ENCODE measurements around the gene MEIOB.
"Not testable (repeated sequence)": the region's sequence is repeated elsewhere in the genome, so short reads cannot be mapped to it uniquely, and the experiment has no call there.

MEIOB gene, protein sequence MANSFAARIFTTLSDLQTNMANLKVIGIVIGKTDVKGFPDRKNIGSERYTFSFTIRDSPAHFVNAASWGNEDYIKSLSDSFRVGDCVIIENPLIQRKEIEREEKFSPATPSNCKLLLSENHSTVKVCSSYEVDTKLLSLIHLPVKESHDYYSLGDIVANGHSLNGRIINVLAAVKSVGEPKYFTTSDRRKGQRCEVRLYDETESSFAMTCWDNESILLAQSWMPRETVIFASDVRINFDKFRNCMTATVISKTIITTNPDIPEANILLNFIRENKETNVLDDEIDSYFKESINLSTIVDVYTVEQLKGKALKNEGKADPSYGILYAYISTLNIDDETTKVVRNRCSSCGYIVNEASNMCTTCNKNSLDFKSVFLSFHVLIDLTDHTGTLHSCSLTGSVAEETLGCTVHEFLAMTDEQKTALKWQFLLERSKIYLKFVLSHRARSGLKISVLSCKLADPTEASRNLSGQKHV

DNA sequence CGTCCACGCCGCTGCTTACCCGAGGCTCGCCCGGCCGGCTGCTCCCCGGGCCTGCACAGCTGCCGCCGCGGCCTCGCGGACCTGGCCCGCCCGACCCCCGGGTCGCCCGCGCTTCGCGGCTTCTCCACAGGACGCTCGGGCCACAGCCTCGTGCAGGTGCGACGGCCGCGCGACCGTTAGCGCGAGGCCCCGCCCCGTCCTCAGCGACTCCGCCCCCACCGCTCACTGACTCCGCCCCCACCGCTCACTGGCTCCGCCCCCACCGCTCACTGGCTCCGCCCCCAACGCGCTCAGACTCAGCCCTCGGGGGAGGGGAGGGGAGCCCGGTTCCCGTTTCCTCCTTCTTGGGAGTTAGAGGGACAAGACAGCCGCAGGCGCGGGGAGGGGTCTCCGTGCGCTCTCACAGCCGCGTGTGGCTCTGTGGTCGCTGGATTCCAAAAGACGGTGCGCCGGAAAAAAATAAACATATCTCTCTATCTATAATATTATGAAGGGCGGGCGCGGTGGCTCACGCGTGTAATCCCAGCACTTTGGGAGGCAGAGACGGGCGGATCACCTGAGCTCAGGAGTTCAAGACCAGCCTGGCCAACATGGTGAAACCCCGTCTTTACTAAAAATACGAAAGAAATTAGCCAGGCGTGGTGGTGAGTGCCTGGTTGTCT is at the start of gene MEIOB:
TSS of gene MEIOB (minus strand) at position 191 of the 662 bp plus-strand sequence. CDS start 3,989 bp downstream, outside the sequence.
- no peak for DNase-seq (ENCODE audit: low read depth)

GRCh38 chr16:1920727-1921171 is 48.8 kb upstream of the MEIOB start:
- no peak for DNase-seq (ENCODE audit: low read depth)

GRCh38 chr16:1920122-1920521 is 48.2 kb upstream of the MEIOB start:
- DNase-seq (ENCODE audit: low read depth), result not testable (repeated sequence)

DNA sequence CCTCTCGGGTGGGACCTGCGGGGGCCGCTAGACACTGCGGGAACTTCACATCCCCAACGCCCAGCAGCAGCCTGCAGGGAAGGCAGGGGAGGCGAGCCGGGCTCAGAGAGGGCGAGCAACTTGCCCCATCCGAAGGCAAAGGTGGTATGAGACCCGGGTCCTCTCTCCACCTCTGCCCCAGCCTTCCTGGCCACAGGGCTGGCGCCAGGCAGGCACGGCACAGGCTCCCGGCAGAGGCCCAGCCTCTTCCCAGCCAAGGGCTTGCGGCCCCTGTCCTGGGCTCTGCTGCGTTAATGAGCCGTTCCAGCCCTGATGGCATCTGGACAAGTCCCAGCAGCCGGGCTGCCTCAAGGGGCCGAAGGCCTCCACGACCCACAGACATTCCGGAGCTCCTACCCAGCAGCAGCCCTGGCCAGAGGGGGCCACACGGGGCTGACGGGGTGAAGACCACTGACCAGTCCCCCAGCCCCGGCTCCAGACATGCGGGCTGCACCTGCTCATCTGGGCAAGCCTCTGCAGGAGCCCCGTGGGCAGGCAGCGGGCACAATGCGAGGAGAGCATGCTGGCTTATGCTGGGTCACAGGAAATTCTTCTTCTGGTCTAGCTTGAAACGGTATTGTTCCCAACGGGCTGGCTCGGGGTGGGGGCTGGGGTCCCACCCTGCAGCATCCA is 47.5 kb upstream of the MEIOB start:
- DNase-seq (ENCODE audit: low read depth), result no peak

DNA sequence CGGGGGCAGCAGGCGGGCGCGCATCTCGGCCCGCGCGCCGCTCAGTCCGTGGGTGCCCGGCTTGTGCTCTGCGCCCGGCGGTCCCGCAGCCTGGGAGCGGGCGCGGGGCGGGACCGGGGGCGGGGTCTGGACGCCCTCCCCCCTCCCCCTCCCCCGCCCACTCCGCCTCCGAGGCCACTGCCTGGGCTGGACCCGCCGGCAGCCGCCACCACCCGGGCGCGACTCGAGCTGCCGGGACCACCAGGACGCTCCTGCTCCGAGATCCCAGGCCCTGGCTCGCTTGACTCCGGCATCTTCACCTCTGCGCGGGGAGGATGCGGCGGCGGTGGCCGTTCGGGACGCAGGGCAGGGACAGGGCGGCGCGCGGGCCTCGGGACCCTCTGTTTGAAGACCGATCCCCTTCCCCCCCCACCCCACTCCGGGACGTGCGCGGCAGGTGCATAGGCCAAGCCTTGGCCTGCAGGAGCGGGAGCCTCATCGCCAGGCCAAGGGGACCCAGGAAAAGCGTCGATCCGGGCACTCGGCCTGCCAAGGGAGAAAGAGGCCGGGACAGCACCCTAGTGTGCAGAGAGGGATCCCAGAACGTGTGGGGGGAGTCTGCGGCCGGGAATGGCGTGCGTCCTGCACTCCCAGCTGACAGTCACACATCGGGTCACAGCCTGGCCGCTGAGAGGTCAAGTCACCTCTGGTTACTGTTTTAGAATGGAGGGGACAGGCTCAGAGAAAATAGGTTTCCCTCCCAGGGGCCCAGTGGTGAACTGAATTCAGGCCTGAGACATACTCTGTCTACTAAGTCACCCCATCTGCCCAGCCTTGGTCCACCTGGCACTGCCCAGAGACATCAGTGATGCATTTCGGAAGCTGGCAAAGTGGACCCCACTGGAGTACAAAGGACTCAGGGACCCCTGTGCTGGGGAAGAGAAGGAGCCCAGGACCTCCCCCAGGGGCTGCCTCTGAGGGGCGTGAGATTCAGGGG is 46.7 kb upstream of the MEIOB start, which contains the start of gene HS3ST6:
TSS of gene HS3ST6 (minus strand) at position 65 of the 976 bp plus-strand sequence. CDS start 92 bp downstream, outside the sequence.
- no peak for DNase-seq (ENCODE audit: low read depth)

DNA sequence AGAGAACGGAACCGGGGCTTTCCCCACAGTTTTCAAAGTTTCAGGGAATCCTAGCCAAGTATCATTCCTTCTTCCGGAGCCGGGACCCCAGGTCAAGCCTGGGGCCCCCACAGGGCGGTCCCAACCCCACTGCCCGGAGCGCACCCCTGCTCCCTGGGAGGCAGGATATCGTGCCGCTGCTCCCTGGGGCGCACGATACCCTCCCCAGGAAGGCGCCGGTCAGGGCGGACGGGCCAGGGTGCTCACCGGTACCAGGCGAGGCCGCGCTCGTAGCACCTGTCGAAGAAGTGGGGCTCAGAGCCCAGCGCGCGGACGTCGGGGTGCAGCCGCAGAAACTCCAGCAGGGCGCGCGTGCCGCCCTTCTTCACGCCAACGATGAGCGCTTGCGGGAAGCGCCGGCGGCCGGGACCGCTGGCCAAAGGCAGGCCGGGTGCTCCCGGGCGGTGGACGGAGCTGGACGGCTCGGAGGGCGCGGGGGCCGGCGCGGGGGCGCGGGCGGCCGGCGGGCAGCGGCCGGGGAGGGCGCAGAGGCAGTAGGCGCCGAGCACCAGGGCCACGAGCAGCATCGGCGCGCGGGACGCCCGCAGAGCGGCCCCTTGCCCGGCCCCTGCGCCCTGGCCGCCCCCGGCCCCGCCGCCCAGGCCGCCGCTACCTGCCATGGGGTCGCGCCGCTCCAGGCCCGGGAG is 45.8 kb upstream of the MEIOB start:
- no peak for DNase-seq (ENCODE audit: low read depth)

DNA sequence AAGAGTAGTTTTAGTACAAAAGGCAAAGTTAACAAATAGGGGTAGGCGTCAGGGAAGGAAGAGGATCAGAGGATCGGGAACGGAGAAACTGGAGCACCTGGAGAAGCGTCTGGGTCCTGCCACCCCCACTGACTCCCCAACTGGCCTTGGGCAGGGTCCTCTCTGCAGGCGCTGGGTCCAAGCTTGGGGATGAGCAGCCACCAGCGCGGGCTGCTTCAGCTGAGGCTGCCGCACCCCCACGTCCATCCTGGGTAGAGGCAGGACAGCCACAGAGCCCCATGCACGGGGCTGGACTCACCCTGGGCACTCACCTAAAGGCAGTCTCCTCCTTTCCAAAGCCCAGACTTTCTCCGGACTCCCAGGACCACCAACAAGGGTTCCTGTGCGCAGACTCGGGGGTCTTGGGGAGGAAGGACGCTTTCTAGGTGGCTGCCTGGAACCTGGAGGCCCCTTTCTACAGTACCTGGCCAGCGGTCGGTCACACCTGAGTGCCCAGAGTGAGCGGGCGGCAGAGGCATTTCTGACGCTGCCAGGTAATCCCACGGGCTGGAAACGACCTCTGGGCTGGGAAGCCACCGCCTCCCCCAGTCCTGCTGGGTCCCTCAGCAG is 45.2 kb upstream of the MEIOB start:
- no peak for DNase-seq (ENCODE audit: low read depth)

DNA sequence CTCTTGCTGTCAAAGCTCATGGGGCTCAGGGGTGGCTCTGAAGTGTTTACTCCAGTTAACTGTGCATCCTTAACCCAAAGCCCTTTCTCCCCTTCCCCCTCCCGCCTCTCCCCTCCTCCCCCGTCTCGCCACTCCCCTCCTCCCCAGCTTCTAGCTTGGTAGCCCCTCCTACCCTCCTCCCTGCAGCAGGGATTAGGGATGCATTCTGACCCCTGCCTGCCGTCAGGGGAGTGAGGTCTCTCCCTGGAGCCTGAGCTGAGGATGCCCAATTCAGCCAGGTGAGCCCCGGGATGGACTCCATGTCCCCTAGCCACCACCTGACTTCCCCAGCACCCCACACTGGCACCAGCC is 44.7 kb upstream of the MEIOB start:
- no peak for DNase-seq (ENCODE audit: low read depth)

DNA sequence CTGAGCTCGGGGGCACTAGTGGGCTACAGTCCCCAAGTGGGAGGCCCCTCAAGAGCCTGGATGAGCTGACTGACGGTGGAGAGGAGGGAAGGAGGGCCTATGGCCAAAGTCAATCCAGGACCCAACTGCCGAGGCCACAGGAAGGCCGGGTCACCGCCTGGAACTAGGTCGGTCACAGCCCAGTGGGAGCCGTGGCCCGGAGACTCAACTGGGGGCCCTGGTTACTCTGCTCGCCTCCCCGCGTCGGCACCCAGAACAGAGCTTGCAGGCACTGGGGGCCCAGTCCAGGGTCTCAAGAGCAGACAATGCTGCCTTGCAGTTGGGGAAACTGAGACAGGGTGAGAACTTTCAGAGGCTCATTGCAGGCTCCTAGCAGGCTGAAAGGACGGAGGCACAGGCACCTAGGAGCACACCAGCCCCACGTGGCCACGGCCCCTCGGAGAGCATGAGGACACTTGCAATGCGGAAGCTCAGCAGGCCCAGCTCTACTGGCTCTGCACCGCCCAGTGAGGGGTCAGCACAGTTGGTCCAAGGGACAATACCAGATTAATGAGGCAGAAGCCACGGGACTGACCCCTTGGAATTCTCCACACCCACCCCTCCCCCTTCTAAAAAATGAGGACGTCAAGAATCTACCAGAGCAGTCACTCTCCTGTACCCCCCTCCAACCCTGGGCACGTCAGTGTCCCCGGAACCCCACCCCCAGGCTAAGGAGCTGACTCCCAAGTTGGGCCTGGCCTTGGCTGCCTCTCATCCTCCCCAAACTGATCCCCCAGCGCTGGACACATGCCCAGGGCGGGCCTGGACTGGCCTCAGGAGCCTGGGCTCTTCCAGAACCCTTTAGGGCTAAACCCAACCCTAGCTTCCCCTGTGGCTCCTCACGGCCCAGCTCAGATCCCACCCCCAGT is 44.0 kb upstream of the MEIOB start:
- no peak for DNase-seq (ENCODE audit: low read depth)

DNA sequence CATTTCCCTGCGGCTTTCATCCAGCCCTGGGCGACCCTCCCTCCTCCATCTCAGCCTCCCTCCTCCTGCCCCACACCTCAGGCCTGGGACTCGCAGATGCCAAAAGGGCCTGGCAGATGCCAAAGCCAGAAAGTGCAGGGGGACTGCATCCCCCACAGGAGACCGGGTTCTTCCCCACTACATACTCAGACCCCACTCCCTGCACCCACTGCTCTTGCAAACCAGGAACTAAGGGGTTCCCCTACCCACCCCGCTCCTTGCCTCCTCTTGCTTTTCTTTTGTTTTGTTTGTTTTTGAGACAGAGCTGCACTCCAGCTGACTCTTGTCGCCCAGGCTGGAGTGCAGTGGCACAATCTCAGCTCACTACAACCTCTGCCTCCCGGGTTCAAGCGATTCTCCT is 43.0 kb upstream of the MEIOB start:
- no peak for DNase-seq (ENCODE audit: low read depth)

- no peak for DNase-seq (ENCODE audit: low read depth)
These were observed 42.2 kb upstream of the MEIOB start for GRCh38 chr16:1914084-1914608.

GRCh38 chr16:1913327-1914083 is 41.5 kb upstream of the MEIOB start:
- DNase-seq (ENCODE audit: low read depth), result no peak

DNA sequence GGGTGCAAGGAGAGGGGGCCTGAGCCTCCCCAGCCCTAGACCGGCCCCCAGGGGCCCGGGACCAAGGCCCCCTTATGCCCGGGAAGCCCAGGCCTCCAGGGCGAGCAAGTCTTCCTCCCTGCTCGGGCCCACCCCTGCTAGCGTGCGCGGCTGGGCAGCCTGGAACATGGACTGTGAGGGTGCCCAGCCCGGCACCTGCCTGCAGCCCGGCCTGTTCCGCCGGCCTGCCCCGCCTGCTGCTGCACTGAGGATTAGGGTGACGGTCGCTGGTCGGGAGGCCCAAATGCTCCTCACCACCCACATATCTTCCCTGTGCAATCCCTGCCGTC is 40.2 kb upstream of the MEIOB start:
- no peak for DNase-seq (ENCODE audit: low read depth)

GRCh38 chr16:1911467-1912214 is 39.7 kb upstream of the MEIOB start:
- no peak for DNase-seq (ENCODE audit: low read depth)

DNA sequence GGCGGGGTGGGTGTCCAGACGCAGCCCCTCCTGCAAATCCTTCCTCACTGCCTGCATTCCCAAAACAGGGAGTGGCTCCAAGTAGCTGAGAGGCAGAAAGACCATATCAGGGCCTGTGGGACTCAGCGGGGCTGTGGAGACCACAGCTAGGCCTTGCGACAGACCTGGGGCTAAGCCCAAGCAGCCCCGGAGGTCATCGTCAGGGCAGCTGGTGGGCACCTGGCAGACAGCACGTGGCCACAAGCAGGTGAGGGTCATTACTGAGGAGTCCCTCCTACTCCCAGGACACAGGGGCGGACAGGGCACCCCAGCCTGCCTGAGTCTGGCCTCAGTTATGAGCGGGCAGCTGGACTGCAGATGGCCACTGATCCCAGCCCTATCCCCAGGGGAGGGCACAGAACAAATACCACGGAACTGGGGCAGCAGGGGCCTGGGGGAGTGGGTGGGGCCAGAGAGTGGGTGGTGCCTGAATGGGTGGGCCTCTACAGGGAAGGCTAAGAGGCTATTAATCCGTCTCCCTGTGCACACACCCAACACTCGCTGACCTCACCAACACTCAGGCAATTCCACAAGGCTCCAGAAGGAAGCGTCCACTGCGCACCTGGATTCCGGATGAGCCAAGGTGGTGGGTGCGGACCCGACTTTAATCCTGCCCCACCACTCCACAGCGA is 37.7 kb upstream of the MEIOB start:
- no peak for DNase-seq (ENCODE audit: low read depth)

DNA sequence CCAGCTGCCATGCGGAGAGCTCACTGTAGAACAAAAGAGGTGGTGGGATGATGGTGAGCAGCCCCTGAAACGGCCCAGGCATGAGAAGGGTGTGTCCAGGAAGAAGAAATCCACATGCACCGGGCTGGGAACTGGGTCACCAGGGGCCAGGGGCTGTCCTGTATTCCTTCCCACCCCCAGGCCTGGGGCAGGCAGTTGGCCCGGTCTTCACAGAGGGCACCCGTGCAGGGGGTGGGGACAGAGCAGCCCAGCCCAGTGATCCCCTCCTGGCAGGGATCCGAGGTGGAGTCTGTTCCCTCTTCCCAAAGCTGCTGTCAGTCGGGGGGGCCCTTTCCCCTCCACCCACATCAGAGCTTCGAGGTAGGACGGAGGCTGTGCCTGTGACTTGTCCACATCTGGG is 37.0 kb upstream of the MEIOB start:
- DNase-seq (ENCODE audit: low read depth), result no peak

DNA sequence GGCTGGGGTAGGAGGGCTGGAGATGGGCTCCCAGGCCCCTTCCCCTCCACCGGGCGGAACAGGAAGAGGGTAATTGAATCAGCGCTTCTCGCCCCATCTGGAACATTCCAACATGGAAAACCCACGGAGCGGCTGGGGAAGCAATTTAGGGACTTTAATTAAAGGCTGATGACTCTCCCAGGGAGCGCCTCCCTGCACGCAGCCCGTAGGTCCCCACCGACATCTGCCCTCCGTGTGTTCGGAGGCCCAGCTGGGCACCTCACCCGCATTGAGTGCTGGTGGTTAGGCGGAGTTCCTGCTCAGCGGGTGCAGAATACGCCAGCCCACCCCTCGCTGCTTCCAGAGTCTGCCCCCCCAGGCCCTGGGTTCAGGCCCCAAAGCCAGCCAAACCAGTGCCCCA is 36.2 kb upstream of the MEIOB start:
- DNase-seq (ENCODE audit: low read depth), result no peak
